ENCODE measurements around the gene SOCS1.

Gene SOCS1

GRCh38 chr16:11248133-11248532, 7.9 kb downstream of the SOCS1 start:
- Histone ChIP-seq H4K20me1 (ENCODE audit: insufficient read depth, low read length) (no peaks in the 10 kb centered on the region), H3K9ac (ENCODE audit: low read length) (no peak overlapping the region), H3K9me2 (replicated peaks; ENCODE audit: insufficient read depth, low read length) (no peaks in the 10 kb centered on the region), H3K4me1 (ENCODE audit: low read length) (peaks cover 17% of the 10 kb centered on the region), H3K36me3 (replicated peaks; ENCODE audit: insufficient read depth, low read length) (no peaks in the 10 kb centered on the region), H3K9me3 (replicated peaks; ENCODE audit: insufficient read depth, low read length) (no peaks in the 10 kb centered on the region), H3K79me2 (ENCODE audit: low read length) (no peaks in the 10 kb centered on the region), H3K4me3 (ENCODE audit: low read length) (no peak overlapping the region), H3K4me2 (ENCODE audit: low read depth, low read length) (no peak overlapping the region), H2AFZ (ENCODE audit: low read length) (no peak overlapping the region), H3F3A (ENCODE audit: insufficient read depth, low read length) (no peaks in the 10 kb centered on the region), H3K27me3 (replicated peaks; ENCODE audit: insufficient read depth, low read length) (no peaks in the 10 kb centered on the region), H3K27ac (ENCODE audit: low read length) (no peak overlapping the region)
- DNase-seq = no peak
- no peak for TF ChIP-seq EZH2phosphoT487 (IDR thresholded peaks at IDR 0.05; ENCODE audit: low read length)
- TF ChIP-seq EZH2 (optimal IDR thresholded peaks at IDR 0.05; ENCODE audit: low read depth, low read length) = no peak
- no peak for TF ChIP-seq CTCF (IDR thresholded peaks at IDR 0.05; ENCODE audit: low read length)

- Histone ChIP-seq H3K4me1 (ENCODE audit: low read length) (peaks cover 22% of the 10 kb centered on the region), H3K36me3 (replicated peaks; ENCODE audit: insufficient read depth, low read length) (no peaks in the 10 kb centered on the region), H3K27me3 (replicated peaks; ENCODE audit: insufficient read depth, low read length) (no peaks in the 10 kb centered on the region), H4K20me1 (ENCODE audit: insufficient read depth, low read length) (no peaks in the 10 kb centered on the region), H3K4me2 (ENCODE audit: low read depth, low read length) (peak overlapping the region; percentile 20; the same call in 1 of the 2 replicates), H3K79me2 (ENCODE audit: low read length) (no peaks in the 10 kb centered on the region), H3K9me2 (replicated peaks; ENCODE audit: insufficient read depth, low read length) (no peaks in the 10 kb centered on the region), H3K9ac (ENCODE audit: low read length) (no peak overlapping the region), H3K4me3 (ENCODE audit: low read length) (no peak overlapping the region), H3F3A (ENCODE audit: insufficient read depth, low read length) (no peaks in the 10 kb centered on the region), H2AFZ (ENCODE audit: low read length) (peak overlapping the region; percentile 56; the same call in 1 of the 2 replicates), H3K9me3 (replicated peaks; ENCODE audit: insufficient read depth, low read length) (no peaks in the 10 kb centered on the region), H3K27ac (ENCODE audit: low read length) (peak overlapping the region; percentile 34; the same call in 1 of the 2 replicates)
- TF ChIP-seq EZH2phosphoT487 (IDR thresholded peaks at IDR 0.05; ENCODE audit: low read length) (no peak), EZH2 (optimal IDR thresholded peaks at IDR 0.05; ENCODE audit: low read depth, low read length) (no peak), CTCF (IDR thresholded peaks at IDR 0.05; ENCODE audit: low read length) (no peak)
- DNase-seq = peak; percentile 63
These were observed 10.0 kb downstream of the SOCS1 start for GRCh38 chr16:11245988-11246387.

GRCh38 chr16:11245222-11245737, 10.7 kb downstream of the SOCS1 start:
- H3K9me3 ChIP-seq (replicated peaks; ENCODE audit: insufficient read depth, low read length) = no peaks in the 10 kb centered on the region
- no peak overlapping the region for H3K4me3 ChIP-seq (ENCODE audit: low read length)
- no peak overlapping the region for H3K9ac ChIP-seq (ENCODE audit: low read length)
- no peaks in the 10 kb centered on the region for H3K9me2 ChIP-seq (replicated peaks; ENCODE audit: insufficient read depth, low read length)
- H3K27me3 ChIP-seq (replicated peaks; ENCODE audit: insufficient read depth, low read length) = no peaks in the 10 kb centered on the region
- no peak for DNase-seq
- H3K79me2 ChIP-seq (ENCODE audit: low read length) = no peaks in the 10 kb centered on the region
- H4K20me1 ChIP-seq (ENCODE audit: insufficient read depth, low read length) = no peaks in the 10 kb centered on the region
- TF ChIP-seq EZH2 (optimal IDR thresholded peaks at IDR 0.05; ENCODE audit: low read depth, low read length) = no peak
- TF ChIP-seq EZH2phosphoT487 (IDR thresholded peaks at IDR 0.05; ENCODE audit: low read length) = no peak
- TF ChIP-seq CTCF (IDR thresholded peaks at IDR 0.05; ENCODE audit: low read length) = no peak
- H3K27ac ChIP-seq (ENCODE audit: low read length) = no peak overlapping the region
- H3F3A ChIP-seq (ENCODE audit: insufficient read depth, low read length) = no peaks in the 10 kb centered on the region; the same call in 1 of the 2 replicates
- peaks cover 29% of the 10 kb centered on the region for H3K4me1 ChIP-seq (ENCODE audit: low read length)
- no peaks in the 10 kb centered on the region for H3K36me3 ChIP-seq (replicated peaks; ENCODE audit: insufficient read depth, low read length)
- no peak overlapping the region for H2AFZ ChIP-seq (ENCODE audit: low read length)
- no peak overlapping the region for H3K4me2 ChIP-seq (ENCODE audit: low read depth, low read length)

Data from MM.1S (cell line).